Ishikawa (cell line): ENCODE measurements around the gene UAP1L1.

Experiments used
- CEBPB ChIP-seq: IDR thresholded peaks from 2 replicates; pipeline ENCODE4 v1.6.1; 2012
- CREB1 ChIP-seq: IDR thresholded peaks from 2 replicates; pipeline ENCODE4 v1.6.1; 2012; ENCODE audit warnings: low read depth
- EGR1 ChIP-seq: IDR thresholded peaks from 2 replicates; pipeline ENCODE4 v1.6.1; 2012
- EP300 ChIP-seq: IDR thresholded peaks from 2 replicates; pipeline ENCODE4 v1.6.1; 2012; ENCODE audit warnings: borderline replicate concordance
- FOXM1 ChIP-seq: IDR thresholded peaks from 2 replicates; pipeline ENCODE4 v1.6.1; 2012; ENCODE audit warnings: low read depth, borderline replicate concordance
- MAX ChIP-seq: IDR thresholded peaks from 2 replicates; pipeline ENCODE4 v1.6.1; 2012
- NFIC ChIP-seq: IDR thresholded peaks from 2 replicates; pipeline ENCODE4 v1.6.1; 2012
- RAD21 ChIP-seq: IDR thresholded peaks from 2 replicates; pipeline ENCODE4 v1.6.1; 2012; ENCODE audit warnings: low read depth
- REST ChIP-seq: IDR thresholded peaks from 2 replicates; pipeline ENCODE4 v1.6.1; 2012; ENCODE audit warnings: low read depth, mild to moderate bottlenecking
- TAF1 ChIP-seq: IDR thresholded peaks from 2 replicates; pipeline ENCODE4 v1.6.1; 2012; ENCODE audit warnings: low read depth, mild to moderate bottlenecking
- TCF12 ChIP-seq: IDR thresholded peaks from 2 replicates; pipeline ENCODE4 v1.6.1; 2012; ENCODE audit warnings: low read depth
- TEAD4 ChIP-seq: IDR thresholded peaks from 2 replicates; pipeline ENCODE4 v1.6.1; 2012
- USF1 ChIP-seq: IDR thresholded peaks from 2 replicates; pipeline ENCODE4 v1.6.1; 2012
- YY1 ChIP-seq: IDR thresholded peaks from 2 replicates; pipeline ENCODE4 v1.6.1; 2012; ENCODE audit warnings: low read depth
- ZBTB7A ChIP-seq: IDR thresholded peaks from 2 replicates; pipeline ENCODE4 v1.6.1; 2012; ENCODE audit warnings: low read depth

UAP1L1 gene

GRCh38 chr9:137065336-137065967, 11.9 kb upstream of the UAP1L1 start:
- no peak for TF ChIP-seq ZBTB7A
- no peak for TF ChIP-seq EP300
- TF ChIP-seq MAX = no peak
- TF ChIP-seq TEAD4 = no peak
- TF ChIP-seq CREB1 = no peak
- no peak for TF ChIP-seq EGR1
- no peak for TF ChIP-seq NFIC
- no peak for TF ChIP-seq REST
- TF ChIP-seq CEBPB = no peak
- no peak for TF ChIP-seq TCF12
- TF ChIP-seq USF1 = no peak

GRCh38 chr9:137066096-137066861, 11.0 kb upstream of the UAP1L1 start:
- TF ChIP-seq NFIC (no peak), CREB1 (no peak), EP300 (no peak), ZBTB7A (no peak), USF1 (no peak), MAX (no peak), YY1 (no peak), RAD21 (no peak), TEAD4 (no peak), REST (no peak), EGR1 (no peak), FOXM1 (no peak), TCF12 (no peak), CEBPB (no peak), TAF1 (no peak)

GRCh38 chr9:137067860-137068538, 9.3 kb upstream of the UAP1L1 start:
- no peak for TF ChIP-seq TAF1
- peak; percentile 72 for TF ChIP-seq RAD21
- TF ChIP-seq EP300 = no peak
- TF ChIP-seq ZBTB7A = no peak

GRCh38 chr9:137068539-137069507, 8.5 kb upstream of the UAP1L1 start:
- TF ChIP-seq TEAD4 (no peak), MAX (no peak), EP300 (no peak), ZBTB7A (no peak), NFIC (no peak), CREB1 (no peak), TAF1 (no peak), FOXM1 (no peak), CEBPB (no peak), TCF12 (no peak), YY1 (no peak), EGR1 (no peak), REST (no peak), RAD21 (no peak), USF1 (no peak)
